Suprapubic skin (tissue), 4 donors: Measurements from ENCODE around the gene PTCH1. TPM values are rescaled to one million over a fixed set of nuclear protein-coding genes. Genes with fewer than 3 reads are reported as not detected.

ENCODE experiments used
- DNase-seq, 2 donors: peaks; one replicate each; pipeline ENCODE4 v3.0.0-alpha.2; 2019; ENCODE audit warnings: low spot score in 2 of 2
- H3K27ac ChIP-seq: fragments of 200-600 bp; sonication (generic); one replicate; pipeline ENCODE4 v1.5.1; 2019
- H3K27me3 ChIP-seq: fragments of 200-600 bp; sonication (generic); one replicate; pipeline ENCODE4 v1.5.1; 2019
- H3K36me3 ChIP-seq: fragments of 200-600 bp; sonication (generic); one replicate; pipeline ENCODE4 v1.5.1; 2019
- H3K4me1 ChIP-seq: fragments of 200-600 bp; sonication (generic); one replicate; pipeline ENCODE4 v1.5.1; 2019
- H3K4me3 ChIP-seq: fragments of 200-600 bp; sonication (generic); one replicate; pipeline ENCODE4 v1.5.1; 2019; ENCODE audit warnings: mild to moderate bottlenecking
- H3K9me3 ChIP-seq: fragments of 200-600 bp; sonication (generic); one replicate; pipeline ENCODE4 v1.5.1; 2019
- EP300 ChIP-seq: sonication (generic); formaldehyde crosslinking; IDR thresholded peaks from one replicate; pipeline ENCODE4 v1.6.1; 2017; ENCODE audit warnings: antibody characterized with exemption
- POLR2A ChIP-seq, 2 donors: fragments of 450-650 bp; IDR thresholded peaks; one replicate each; pipeline ENCODE4 v1.6.1; 2017; ENCODE audit warnings: antibody characterized with exemption in 2 of 2, mild to moderate bottlenecking in 2 of 2, moderate library complexity in 2 of 2
- POLR2AphosphoS5 ChIP-seq, 3 donors: sonication (generic); formaldehyde crosslinking; IDR thresholded peaks; one replicate each; pipeline ENCODE4 v1.6.1; 2017; ENCODE audit warnings: antibody characterized with exemption in 3 of 3
- WGBS: methylation state at CpG from one replicate; pipeline ENCODE4 v1.1.5; 2018; 5-methylcytosine and 5-hydroxymethylcytosine counted together
- total RNA-seq, 4 donors: library from RNA; depleted of rRNA; stranded (reverse); fragments of >200 nt; gene quantifications; one replicate each; pipeline ENCODE4 v1.1.0, GENCODE V29; 2016
- TF ChIP-seq, protein P1 (sequence below), 2 donors: fragments of 200-600 bp in 1 of 2; fragments of 450-650 bp in 1 of 2; sonication (generic) in 1 of 2; IDR thresholded peaks; one replicate each; pipeline ENCODE4 v1.5.1; 2016 to 2019; ENCODE audit warnings: antibody characterized with exemption in 2 of 2, mild to moderate bottlenecking in 1 of 2, moderate library complexity in 1 of 2

The PTCH1 gene
- total RNA-seq, 4 donors from 2014 or later: 9.9 to 59.0 (median 27.9) TPM

DNA sequence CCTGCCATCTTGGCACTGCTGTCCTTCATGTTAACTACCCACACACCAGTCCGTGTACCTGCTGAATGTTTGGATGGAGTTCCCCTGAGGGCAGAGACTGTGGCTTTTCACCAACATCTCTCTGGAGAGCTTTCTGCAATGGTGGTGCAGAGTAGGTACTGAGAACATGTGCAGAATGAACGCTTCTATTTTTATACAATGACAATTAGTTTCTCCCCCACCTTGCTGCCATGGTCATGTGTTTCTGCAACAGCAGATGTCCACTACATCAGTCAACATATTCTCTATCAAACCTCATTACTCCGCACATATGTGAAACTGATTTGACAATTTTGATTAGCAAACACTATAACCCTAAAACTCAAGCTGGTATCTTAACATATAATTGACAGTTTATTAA lies 14.5 kb downstream of the PTCH1 start:
- H3K36me3 ChIP-seq: peaks cover 3% of the 10 kb centered on the region
- no peak for TF ChIP-seq POLR2A (IDR thresholded peaks at IDR 0.05)
- TF ChIP-seq, protein P1, sequence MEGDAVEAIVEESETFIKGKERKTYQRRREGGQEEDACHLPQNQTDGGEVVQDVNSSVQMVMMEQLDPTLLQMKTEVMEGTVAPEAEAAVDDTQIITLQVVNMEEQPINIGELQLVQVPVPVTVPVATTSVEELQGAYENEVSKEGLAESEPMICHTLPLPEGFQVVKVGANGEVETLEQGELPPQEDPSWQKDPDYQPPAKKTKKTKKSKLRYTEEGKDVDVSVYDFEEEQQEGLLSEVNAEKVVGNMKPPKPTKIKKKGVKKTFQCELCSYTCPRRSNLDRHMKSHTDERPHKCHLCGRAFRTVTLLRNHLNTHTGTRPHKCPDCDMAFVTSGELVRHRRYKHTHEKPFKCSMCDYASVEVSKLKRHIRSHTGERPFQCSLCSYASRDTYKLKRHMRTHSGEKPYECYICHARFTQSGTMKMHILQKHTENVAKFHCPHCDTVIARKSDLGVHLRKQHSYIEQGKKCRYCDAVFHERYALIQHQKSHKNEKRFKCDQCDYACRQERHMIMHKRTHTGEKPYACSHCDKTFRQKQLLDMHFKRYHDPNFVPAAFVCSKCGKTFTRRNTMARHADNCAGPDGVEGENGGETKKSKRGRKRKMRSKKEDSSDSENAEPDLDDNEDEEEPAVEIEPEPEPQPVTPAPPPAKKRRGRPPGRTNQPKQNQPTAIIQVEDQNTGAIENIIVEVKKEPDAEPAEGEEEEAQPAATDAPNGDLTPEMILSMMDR (IDR thresholded peaks at IDR 0.05): no peak
- TF ChIP-seq EP300: no peak
- H3K4me3 ChIP-seq: no peak overlapping the region
- H3K4me1 ChIP-seq: peaks cover 17% of the 10 kb centered on the region
- no peaks in the 10 kb centered on the region for H3K27me3 ChIP-seq
- WGBS: 72% methylated on average over 3 of the region's 3 CpGs
- no peaks in the 10 kb centered on the region for H3K9me3 ChIP-seq
- no peak for DNase-seq
- H3K27ac ChIP-seq: no peak overlapping the region

DNA sequence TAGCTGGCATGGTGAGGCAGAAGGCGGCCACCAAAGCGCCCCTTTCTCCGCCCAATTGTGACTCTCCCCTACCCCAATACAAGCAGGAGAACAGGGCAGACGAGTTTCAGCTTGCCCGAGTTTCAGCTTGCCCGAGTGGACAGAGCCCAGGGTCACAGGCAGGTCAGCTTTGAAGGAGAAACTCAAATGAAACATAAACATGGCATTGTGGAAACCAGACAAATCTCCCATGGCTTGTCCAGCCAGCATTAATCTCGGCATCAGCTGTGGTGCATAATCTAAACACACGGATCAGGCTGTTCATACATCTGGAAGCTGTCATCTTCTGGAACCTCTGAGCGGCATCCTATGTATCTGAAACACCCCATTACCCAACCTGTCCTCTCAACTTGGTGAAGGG lies 16.9 kb downstream of the PTCH1 start:
- H3K27me3 ChIP-seq: no peaks in the 10 kb centered on the region
- TF ChIP-seq EP300 (no peak), POLR2AphosphoS5 (IDR thresholded peaks at IDR 0.05) (no peak), POLR2A (IDR thresholded peaks at IDR 0.05) (no peak)
- TF ChIP-seq, protein P1 (IDR thresholded peaks at IDR 0.05): no peak
- no peak overlapping the region for H3K27ac ChIP-seq
- no peaks in the 10 kb centered on the region for H3K9me3 ChIP-seq
- DNase-seq: no peak
- peaks cover 14% of the 10 kb centered on the region for H3K4me1 ChIP-seq
- peaks cover 3% of the 10 kb centered on the region for H3K36me3 ChIP-seq
- no peak overlapping the region for H3K4me3 ChIP-seq
- 77% methylated on average over 9 of the region's 9 CpGs for WGBS

GRCh38 chr9:95499046-95499676 lies 17.6 kb downstream of the PTCH1 start:
- Histone ChIP-seq H3K36me3 (peaks cover 3% of the 10 kb centered on the region), H3K27me3 (no peaks in the 10 kb centered on the region), H3K4me3 (no peak overlapping the region), H3K4me1 (peaks cover 10% of the 10 kb centered on the region), H3K9me3 (no peaks in the 10 kb centered on the region), H3K27ac (no peak overlapping the region)
- TF ChIP-seq POLR2AphosphoS5 (IDR thresholded peaks at IDR 0.05) (no peak), POLR2A (IDR thresholded peaks at IDR 0.05) (no peak), EP300 (no peak)
- TF ChIP-seq, protein P1 (IDR thresholded peaks at IDR 0.05): no peak
- 88% methylated on average over 6 of the region's 6 CpGs for WGBS
- no peak for DNase-seq

DNA sequence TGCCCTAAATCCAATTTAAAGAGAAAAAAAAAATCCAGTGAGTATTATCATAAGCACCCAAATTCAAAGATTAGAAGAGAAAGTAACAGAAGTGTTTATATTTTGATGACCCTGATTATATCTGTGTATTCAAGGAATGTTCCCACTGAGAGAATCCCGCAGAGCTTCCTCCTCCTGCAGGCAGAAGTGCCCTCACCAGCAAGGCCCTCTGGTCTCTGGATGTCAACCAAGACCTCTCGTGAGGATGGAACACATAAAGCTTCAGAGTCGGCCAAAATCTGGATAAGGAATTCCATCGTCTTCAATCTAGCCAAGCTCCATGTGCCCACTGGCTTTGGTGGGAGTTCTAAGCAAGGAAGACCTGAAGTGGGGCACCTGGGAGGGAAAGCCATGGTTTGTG lies 18.1 kb downstream of the PTCH1 start:
- no peak overlapping the region for H3K4me3 ChIP-seq
- H3K9me3 ChIP-seq: no peaks in the 10 kb centered on the region
- DNase-seq: no peak
- peaks cover 7% of the 10 kb centered on the region for H3K4me1 ChIP-seq
- no peaks in the 10 kb centered on the region for H3K27me3 ChIP-seq
- no peak for TF ChIP-seq POLR2A (IDR thresholded peaks at IDR 0.05)
- TF ChIP-seq POLR2AphosphoS5 (IDR thresholded peaks at IDR 0.05): no peak
- TF ChIP-seq, protein P1 (IDR thresholded peaks at IDR 0.05): no peak
- no peak for TF ChIP-seq EP300
- WGBS: 75% methylated on average over 4 of the region's 4 CpGs
- H3K36me3 ChIP-seq: peaks cover 6% of the 10 kb centered on the region
- H3K27ac ChIP-seq: no peak overlapping the region

- Histone ChIP-seq H3K4me3 (no peak overlapping the region), H3K27me3 (no peaks in the 10 kb centered on the region), H3K9me3 (no peaks in the 10 kb centered on the region), H3K27ac (no peak overlapping the region), H3K4me1 (peaks cover 7% of the 10 kb centered on the region), H3K36me3 (peaks cover 6% of the 10 kb centered on the region)
- no peak for DNase-seq
- WGBS: 45% methylated on average over 3 of the region's 3 CpGs
- TF ChIP-seq EP300 (no peak), POLR2AphosphoS5 (IDR thresholded peaks at IDR 0.05) (no peak), POLR2A (IDR thresholded peaks at IDR 0.05) (no peak)
- TF ChIP-seq, protein P1 (IDR thresholded peaks at IDR 0.05): no peak
Observed at GRCh38 chr9:95497772-95498171, 19.0 kb downstream of the PTCH1 start.
